ENCODE measurements around the gene DNAJC18.
"Not testable (repeated sequence)": the region's sequence is repeated elsewhere in the genome, so short reads cannot be mapped to it uniquely, and the experiment has no call there.

Gene DNAJC18

GRCh38 chr5:139389701-139390638, 49.4 kb downstream of the DNAJC18 start, which contains the start of gene MZB1:
Gene MZB1 (minus strand): TSS chr5:139389913. CDS start chr5:139389856, 57 bp downstream.
- TF ChIP-seq CTCF (conservative IDR thresholded peaks at IDR 0.05; ENCODE audit: low read depth) = no peak
- no peak for DNase-seq (ENCODE audit: low spot score)
- ChIA-PET POLR2A (ENCODE audit: low non-redundant PET) (no interaction called here), CTCF (interaction anchor here (1.5 kb wide), 1 partner anchor 32 kb away, joined by 4 read pairs; no protein-coding TSS in a partner anchor)
- peak within 1 kb of the TSS; percentile 73 for H3K27ac ChIP-seq

GRCh38 chr5:139388198-139388821, 51.0 kb downstream of the DNAJC18 start:
- no peak for TF ChIP-seq CTCF (conservative IDR thresholded peaks at IDR 0.05; ENCODE audit: low read depth)
- H3K27ac ChIP-seq = peak overlapping the region; percentile 45
- CTCF ChIA-PET = interaction anchor here (0.7 to 0.9 kb wide), 2 partner anchors 19 to 31 kb away, joined by 3 to 5 read pairs; no protein-coding TSS in a partner anchor
- no peak for DNase-seq (ENCODE audit: low spot score)
- POLR2A ChIA-PET (ENCODE audit: low non-redundant PET) = interaction anchor here (0.6 kb wide), 1 partner anchor 40 kb away, joined by 3 read pairs; no protein-coding TSS in a partner anchor

- POLR2A ChIA-PET (ENCODE audit: low non-redundant PET) = no interaction called here
- no peak for DNase-seq (ENCODE audit: low spot score)
- H3K27ac ChIP-seq = peak overlapping the region; percentile 45
- CTCF ChIA-PET = interaction anchor here (0.5 to 0.9 kb wide), 3 partner anchors 18 to 34 kb away, joined by 3 to 5 read pairs (median 4); no protein-coding TSS in a partner anchor
- no peak for TF ChIP-seq CTCF (conservative IDR thresholded peaks at IDR 0.05; ENCODE audit: low read depth)
Measured at GRCh38 chr5:139387611-139388197, 51.6 kb downstream of the DNAJC18 start.

GRCh38 chr5:139386956-139387355, 52.4 kb downstream of the DNAJC18 start:
- H3K27ac ChIP-seq = peak overlapping the region; percentile 68
- DNase-seq (ENCODE audit: low spot score); POLR2A ChIA-PET (ENCODE audit: low non-redundant PET): not testable (repeated sequence)
- CTCF ChIA-PET = interaction anchor here (0.9 kb wide), 1 partner anchor 18 kb away, joined by 3 read pairs; no protein-coding TSS in a partner anchor

GRCh38 chr5:139386050-139386438, 53.3 kb downstream of the DNAJC18 start:
- CTCF ChIA-PET = interaction anchor here (0.6 to 0.7 kb wide), 2 partner anchors 58 to 59 kb away, joined by 3 read pairs; no protein-coding TSS in a partner anchor
- POLR2A ChIA-PET (ENCODE audit: low non-redundant PET) = interaction anchor here (0.6 kb wide), 1 partner anchor 672 kb away, joined by 4 read pairs; no protein-coding TSS in a partner anchor
- DNase-seq (ENCODE audit: low spot score) = peak; percentile 57
- H3K27ac ChIP-seq = peak overlapping the region; percentile 68
- TF ChIP-seq CTCF (conservative IDR thresholded peaks at IDR 0.05; ENCODE audit: low read depth) = no peak

- peak overlapping the region; percentile 68 for H3K27ac ChIP-seq
- DNase-seq (ENCODE audit: low spot score) = no peak
- ChIA-PET POLR2A (ENCODE audit: low non-redundant PET) (interaction anchor here (0.6 kb wide), 1 partner anchor 671 kb away, joined by 4 read pairs; no protein-coding TSS in a partner anchor), CTCF (interaction anchor here (0.6 to 0.8 kb wide), 3 partner anchors 57 to 128 kb away, joined by 3 read pairs; no protein-coding TSS in a partner anchor)
- TF ChIP-seq CTCF (conservative IDR thresholded peaks at IDR 0.05; ENCODE audit: low read depth) = no peak
Measured at GRCh38 chr5:139385061-139386049, 54.0 kb downstream of the DNAJC18 start.

Data from RWPE1 (cell line).